HL-60 (cell line): ENCODE data around the gene JARID2.

ENCODE experiments used
- DNase-seq, 2 experiments: peaks; one replicate each; pipeline ENCODE4 v3.0.0-alpha.2; 2010 to 2020; ENCODE audit warnings: low read depth in 1 of 2, low spot score in 1 of 2
- H3K27ac ChIP-seq: fragments of 250-450 bp; sonication (Bioruptor Pico); replicated peaks from 2 replicates; pipeline ENCODE4 v1.5.1; 2020; ENCODE audit warnings: mild to moderate bottlenecking, moderate library complexity
- H3K27me3 ChIP-seq: fragments of 250-450 bp; sonication (Bioruptor Pico); 2 replicates; pipeline ENCODE4 v1.5.1; 2021; ENCODE audit warnings: mild to moderate bottlenecking, moderate library complexity; ENCODE audit not compliant: insufficient read depth, poor library complexity, severe bottlenecking
- H3K4me3 ChIP-seq: replicated peaks from 2 replicates; pipeline ENCODE4 v1.5.1; 2011; ENCODE audit warnings: mild to moderate bottlenecking, control low read depth, low read length; ENCODE audit not compliant: insufficient read depth
- GABPA ChIP-seq: IDR thresholded peaks from 2 replicates; pipeline ENCODE4 v1.6.1; 2012; ENCODE audit warnings: low read depth
- POLR2AphosphoS5 ChIP-seq: IDR thresholded peaks from 2 replicates; pipeline ENCODE4 v1.6.1; 2012; ENCODE audit warnings: low read depth
- SPI1 ChIP-seq: IDR thresholded peaks from 2 replicates; pipeline ENCODE4 v1.6.1; 2012; ENCODE audit warnings: low read depth, mild to moderate bottlenecking, borderline replicate concordance
- TF ChIP-seq, protein P1 (sequence below): IDR thresholded peaks from one replicate; pipeline ENCODE4 v1.5.1; 2011; ENCODE audit warnings: low read length, control low read depth, inconsistent platforms; ENCODE audit not compliant: insufficient read depth
- TF ChIP-seq, protein P2 (sequence below): IDR thresholded peaks from 2 replicates; pipeline ENCODE4 v1.6.1; 2012; ENCODE audit warnings: low read depth; ENCODE audit not compliant: insufficient replicate concordance

The JARID2 gene

DNA sequence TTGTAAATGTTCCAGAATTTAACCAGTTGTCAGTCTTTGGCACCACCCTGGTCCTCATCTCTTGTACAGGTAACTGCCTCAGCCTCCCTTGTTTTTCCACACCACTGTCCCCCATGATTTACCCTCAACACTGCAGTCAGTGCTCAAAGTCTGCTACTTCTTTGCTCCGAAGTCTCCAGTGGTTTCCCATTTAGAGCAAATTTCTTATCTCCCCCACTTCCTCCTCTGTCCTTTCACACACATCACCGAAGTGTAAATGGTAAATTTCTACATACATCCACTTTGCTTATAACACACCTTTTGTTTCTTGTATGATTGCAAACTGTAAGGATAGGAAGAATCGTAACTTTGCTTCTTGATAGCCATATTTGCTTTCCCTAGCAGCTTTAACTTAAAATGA is 115.3 kb downstream of the JARID2 start:
- Histone ChIP-seq H3K4me3 (no peak overlapping the region), H3K27ac (no peak overlapping the region), H3K27me3 (no peaks in the 10 kb centered on the region)
- no peak for DNase-seq
- TF ChIP-seq SPI1 (peak; percentile 22; the same call in 1 of the 2 replicates), GABPA (no peak), POLR2AphosphoS5 (no peak)
- TF ChIP-seq, protein P1, sequence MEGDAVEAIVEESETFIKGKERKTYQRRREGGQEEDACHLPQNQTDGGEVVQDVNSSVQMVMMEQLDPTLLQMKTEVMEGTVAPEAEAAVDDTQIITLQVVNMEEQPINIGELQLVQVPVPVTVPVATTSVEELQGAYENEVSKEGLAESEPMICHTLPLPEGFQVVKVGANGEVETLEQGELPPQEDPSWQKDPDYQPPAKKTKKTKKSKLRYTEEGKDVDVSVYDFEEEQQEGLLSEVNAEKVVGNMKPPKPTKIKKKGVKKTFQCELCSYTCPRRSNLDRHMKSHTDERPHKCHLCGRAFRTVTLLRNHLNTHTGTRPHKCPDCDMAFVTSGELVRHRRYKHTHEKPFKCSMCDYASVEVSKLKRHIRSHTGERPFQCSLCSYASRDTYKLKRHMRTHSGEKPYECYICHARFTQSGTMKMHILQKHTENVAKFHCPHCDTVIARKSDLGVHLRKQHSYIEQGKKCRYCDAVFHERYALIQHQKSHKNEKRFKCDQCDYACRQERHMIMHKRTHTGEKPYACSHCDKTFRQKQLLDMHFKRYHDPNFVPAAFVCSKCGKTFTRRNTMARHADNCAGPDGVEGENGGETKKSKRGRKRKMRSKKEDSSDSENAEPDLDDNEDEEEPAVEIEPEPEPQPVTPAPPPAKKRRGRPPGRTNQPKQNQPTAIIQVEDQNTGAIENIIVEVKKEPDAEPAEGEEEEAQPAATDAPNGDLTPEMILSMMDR: no peak
- TF ChIP-seq, protein P2, sequence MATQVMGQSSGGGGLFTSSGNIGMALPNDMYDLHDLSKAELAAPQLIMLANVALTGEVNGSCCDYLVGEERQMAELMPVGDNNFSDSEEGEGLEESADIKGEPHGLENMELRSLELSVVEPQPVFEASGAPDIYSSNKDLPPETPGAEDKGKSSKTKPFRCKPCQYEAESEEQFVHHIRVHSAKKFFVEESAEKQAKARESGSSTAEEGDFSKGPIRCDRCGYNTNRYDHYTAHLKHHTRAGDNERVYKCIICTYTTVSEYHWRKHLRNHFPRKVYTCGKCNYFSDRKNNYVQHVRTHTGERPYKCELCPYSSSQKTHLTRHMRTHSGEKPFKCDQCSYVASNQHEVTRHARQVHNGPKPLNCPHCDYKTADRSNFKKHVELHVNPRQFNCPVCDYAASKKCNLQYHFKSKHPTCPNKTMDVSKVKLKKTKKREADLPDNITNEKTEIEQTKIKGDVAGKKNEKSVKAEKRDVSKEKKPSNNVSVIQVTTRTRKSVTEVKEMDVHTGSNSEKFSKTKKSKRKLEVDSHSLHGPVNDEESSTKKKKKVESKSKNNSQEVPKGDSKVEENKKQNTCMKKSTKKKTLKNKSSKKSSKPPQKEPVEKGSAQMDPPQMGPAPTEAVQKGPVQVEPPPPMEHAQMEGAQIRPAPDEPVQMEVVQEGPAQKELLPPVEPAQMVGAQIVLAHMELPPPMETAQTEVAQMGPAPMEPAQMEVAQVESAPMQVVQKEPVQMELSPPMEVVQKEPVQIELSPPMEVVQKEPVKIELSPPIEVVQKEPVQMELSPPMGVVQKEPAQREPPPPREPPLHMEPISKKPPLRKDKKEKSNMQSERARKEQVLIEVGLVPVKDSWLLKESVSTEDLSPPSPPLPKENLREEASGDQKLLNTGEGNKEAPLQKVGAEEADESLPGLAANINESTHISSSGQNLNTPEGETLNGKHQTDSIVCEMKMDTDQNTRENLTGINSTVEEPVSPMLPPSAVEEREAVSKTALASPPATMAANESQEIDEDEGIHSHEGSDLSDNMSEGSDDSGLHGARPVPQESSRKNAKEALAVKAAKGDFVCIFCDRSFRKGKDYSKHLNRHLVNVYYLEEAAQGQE: no peak

DNA sequence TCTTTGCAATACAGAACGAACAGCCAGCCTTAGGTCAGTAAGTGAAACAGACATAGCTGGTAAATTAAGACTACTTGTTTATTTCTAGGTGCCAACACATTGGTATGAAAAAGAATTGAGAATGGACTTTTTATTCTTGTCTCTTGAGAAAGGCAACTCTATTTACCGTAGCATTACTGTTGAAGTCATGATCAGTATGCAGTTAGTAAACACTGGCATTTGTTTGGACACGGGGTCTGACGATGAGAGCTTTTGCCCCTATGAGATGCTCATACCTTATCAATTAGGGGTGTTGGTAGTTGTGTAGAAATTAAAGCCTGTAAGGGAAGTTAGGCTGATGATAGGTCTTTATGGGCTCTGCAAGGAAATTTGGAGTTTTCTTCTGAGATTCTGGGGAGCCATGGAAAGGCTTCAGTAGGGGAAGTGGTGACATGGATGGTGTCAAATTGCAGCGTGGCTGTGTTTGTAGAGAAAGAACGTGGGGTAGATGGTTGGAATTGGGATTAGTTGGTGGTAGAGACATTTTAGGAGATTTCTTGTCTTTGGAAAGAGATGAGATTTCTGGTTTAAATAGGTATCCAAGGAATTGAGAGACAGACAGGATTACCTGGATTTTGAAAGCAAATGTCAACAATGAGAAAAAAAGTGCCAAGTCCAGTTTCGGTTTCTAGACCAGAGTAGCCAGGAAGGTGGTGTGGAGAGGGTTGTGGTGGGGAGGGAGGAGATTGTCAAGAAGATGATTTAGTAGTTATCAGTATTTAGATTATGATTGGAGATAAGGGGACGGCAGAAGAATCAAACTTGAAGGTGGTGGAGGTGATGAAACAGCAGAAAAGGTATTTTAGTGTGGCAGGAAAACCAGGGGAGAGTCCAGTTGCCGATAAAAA is 116.6 kb downstream of the JARID2 start:
- DNase-seq: no peak
- H3K27me3 ChIP-seq: no peaks in the 10 kb centered on the region
- no peak overlapping the region for H3K4me3 ChIP-seq
- H3K27ac ChIP-seq: no peak overlapping the region
- TF ChIP-seq, protein P2: no peak
- no peak for TF ChIP-seq SPI1
- no peak for TF ChIP-seq GABPA
- TF ChIP-seq, protein P1: no peak
- no peak for TF ChIP-seq POLR2AphosphoS5

DNA sequence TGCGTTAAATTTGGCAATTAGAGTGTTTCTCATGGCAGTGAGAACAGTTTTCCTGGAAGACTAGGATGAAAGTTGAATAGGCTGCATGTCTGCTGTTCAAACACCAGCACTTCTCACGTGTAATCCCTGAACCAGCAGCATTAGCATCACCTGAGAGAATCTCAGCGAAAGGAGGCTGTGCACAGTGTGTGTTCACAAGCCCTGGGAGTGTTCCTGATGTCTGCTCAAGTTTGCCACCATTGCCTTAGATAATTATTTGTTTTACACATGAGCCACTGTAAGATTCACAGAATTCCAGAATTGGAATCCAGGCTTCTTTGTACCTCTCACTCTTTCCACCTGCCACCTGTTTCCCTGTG is 117.3 kb downstream of the JARID2 start:
- no peak overlapping the region for H3K4me3 ChIP-seq
- no peak for DNase-seq
- no peaks in the 10 kb centered on the region for H3K27me3 ChIP-seq
- TF ChIP-seq, protein P1: no peak
- TF ChIP-seq, protein P2: no peak
- TF ChIP-seq SPI1 (no peak), POLR2AphosphoS5 (no peak), GABPA (no peak)
- no peak overlapping the region for H3K27ac ChIP-seq
